GM21367 (cell line): ENCODE data around the gene OR11L1.

Experiments
- ATAC-seq: cut with Tn5 transposase; IDR thresholded peaks from one replicate; pipeline ENCODE4 v1.9.1; 2021; ENCODE audit not compliant: unreplicated experiment

Gene OR11L1

GRCh38 chr1:247822060-247822459 lies 19.6 kb downstream of the OR11L1 start:
- no peak for ATAC-seq

- ATAC-seq: no peak
Observed at GRCh38 chr1:247812637-247813036, 29.1 kb downstream of the OR11L1 start.

- no peak for ATAC-seq
Observed at GRCh38 chr1:247797518-247797917, 44.2 kb downstream of the OR11L1 start.
